ACC112 (cell line): ENCODE results near the gene SORBS2.
A peak's percentile ranks its signal among the peaks of the same experiment; 100 is the strongest.

Experiments
- H2AFZ ChIP-seq: fragments of 200-600 bp; sonication (generic); one replicate; pipeline ENCODE4 v1.6.0; 2017; ENCODE audit warnings: antibody characterized with exemption, low read length; ENCODE audit not compliant: unreplicated experiment
- H3K27ac ChIP-seq: fragments of 200-600 bp; sonication (generic); 2 replicates; pipeline ENCODE4 v1.5.1; 2014; ENCODE audit warnings: low read depth, mild to moderate bottlenecking, antibody characterized with exemption, low read length, moderate library complexity
- H3K27me3 ChIP-seq: fragments of 200-600 bp; sonication (generic); 2 replicates; pipeline ENCODE4 v1.6.1; 2014; ENCODE audit warnings: mild to moderate bottlenecking, antibody characterized with exemption, low read length, moderate library complexity, mixed read lengths; ENCODE audit not compliant: insufficient read depth
- H3K36me3 ChIP-seq: fragments of 200-600 bp; sonication (generic); 2 replicates; pipeline ENCODE4 v1.6.1; 2016; ENCODE audit warnings: mild to moderate bottlenecking, antibody characterized with exemption, low read length, moderate library complexity, mixed read lengths; ENCODE audit not compliant: insufficient read depth
- H3K4me1 ChIP-seq: fragments of 200-600 bp; sonication (generic); one replicate; pipeline ENCODE4 v1.6.1; 2016; ENCODE audit warnings: low read length, mixed read lengths; ENCODE audit not compliant: insufficient read depth, unreplicated experiment, control insufficient read depth
- H3K4me3 ChIP-seq: fragments of 200-600 bp; sonication (generic); 2 replicates; pipeline ENCODE4 v1.5.1; 2014; ENCODE audit warnings: mild to moderate bottlenecking, low read depth, low read length
- H3K79me2 ChIP-seq: fragments of 200-600 bp; sonication (generic); one replicate; pipeline ENCODE4 v1.6.0; 2016; ENCODE audit warnings: low read length; ENCODE audit not compliant: control insufficient read depth, unreplicated experiment, insufficient read depth

SORBS2 gene

GRCh38 chr4:185819144-185819543 lies 7.2 kb upstream of the SORBS2 start:
- Histone ChIP-seq H3K4me1 (no peaks in the 10 kb centered on the region), H3K79me2 (no peaks in the 10 kb centered on the region), H2AFZ (no peak overlapping the region), H3K27me3 (no peaks in the 10 kb centered on the region), H3K4me3 (no peak overlapping the region), H3K27ac (no peak overlapping the region), H3K36me3 (no peaks in the 10 kb centered on the region)

GRCh38 chr4:185817403-185817818 lies 5.4 kb upstream of the SORBS2 start:
- no peaks in the 10 kb centered on the region for H3K27me3 ChIP-seq
- H2AFZ ChIP-seq: no peak overlapping the region
- H3K4me3 ChIP-seq: no peak overlapping the region
- H3K4me1 ChIP-seq: no peaks in the 10 kb centered on the region
- H3K36me3 ChIP-seq: no peaks in the 10 kb centered on the region
- no peak overlapping the region for H3K27ac ChIP-seq
- no peaks in the 10 kb centered on the region for H3K79me2 ChIP-seq

- Histone ChIP-seq H2AFZ (no peak overlapping the region), H3K4me3 (no peak overlapping the region), H3K27ac (no peak overlapping the region), H3K27me3 (no peaks in the 10 kb centered on the region), H3K79me2 (no peaks in the 10 kb centered on the region), H3K36me3 (no peaks in the 10 kb centered on the region), H3K4me1 (peaks cover 5% of the 10 kb centered on the region)
These were observed 1.1 kb upstream of the SORBS2 start for GRCh38 chr4:185813133-185813532.

GRCh38 chr4:185810746-185811508 lies 1.1 kb downstream of the SORBS2 start:
- H3K4me1 ChIP-seq: peaks cover 5% of the 10 kb centered on the region
- H3K4me3 ChIP-seq: peak overlapping the region; percentile 70
- H3K36me3 ChIP-seq: no peaks in the 10 kb centered on the region
- no peaks in the 10 kb centered on the region for H3K27me3 ChIP-seq
- H3K79me2 ChIP-seq: no peaks in the 10 kb centered on the region
- H3K27ac ChIP-seq: no peak overlapping the region
- peak overlapping the region; percentile 94 for H2AFZ ChIP-seq

- Histone ChIP-seq H3K79me2 (no peaks in the 10 kb centered on the region), H2AFZ (no peak overlapping the region), H3K4me1 (peaks cover 5% of the 10 kb centered on the region)
These were observed 2.4 kb downstream of the SORBS2 start for GRCh38 chr4:185809533-185810071.

GRCh38 chr4:185809121-185809520 lies 2.9 kb downstream of the SORBS2 start:
- H3K27ac ChIP-seq: no peak overlapping the region
- H2AFZ ChIP-seq: no peak overlapping the region
- H3K4me3 ChIP-seq: no peak overlapping the region
- no peaks in the 10 kb centered on the region for H3K36me3 ChIP-seq
- H3K4me1 ChIP-seq: peaks cover 5% of the 10 kb centered on the region
- H3K79me2 ChIP-seq: no peaks in the 10 kb centered on the region
- no peaks in the 10 kb centered on the region for H3K27me3 ChIP-seq

More at GRCh38 chr4:185809533-185810071, 2.4 kb downstream of the SORBS2 start:
- Histone ChIP-seq H3K4me3 (no peak overlapping the region), H3K36me3 (no peaks in the 10 kb centered on the region), H3K27ac (no peak overlapping the region), H3K27me3 (no peaks in the 10 kb centered on the region)

- H3K4me1 ChIP-seq: no peaks in the 10 kb centered on the region
- no peaks in the 10 kb centered on the region for H3K36me3 ChIP-seq
- no peak overlapping the region for H3K27ac ChIP-seq
- H3K79me2 ChIP-seq: no peaks in the 10 kb centered on the region
- no peaks in the 10 kb centered on the region for H3K27me3 ChIP-seq
- H3K4me3 ChIP-seq: no peak overlapping the region
- H2AFZ ChIP-seq: no peak overlapping the region
These were observed 6.0 kb downstream of the SORBS2 start for GRCh38 chr4:185805979-185806378.

- Histone ChIP-seq H2AFZ (no peak overlapping the region), H3K27me3 (no peaks in the 10 kb centered on the region), H3K4me1 (no peaks in the 10 kb centered on the region), H3K4me3 (no peak overlapping the region), H3K79me2 (no peaks in the 10 kb centered on the region), H3K27ac (no peak overlapping the region), H3K36me3 (no peaks in the 10 kb centered on the region)
These were observed 6.7 kb downstream of the SORBS2 start for GRCh38 chr4:185805262-185805802.

GRCh38 chr4:185803022-185803421 lies 9.0 kb downstream of the SORBS2 start:
- no peaks in the 10 kb centered on the region for H3K27me3 ChIP-seq
- no peak overlapping the region for H3K27ac ChIP-seq
- no peaks in the 10 kb centered on the region for H3K36me3 ChIP-seq
- H2AFZ ChIP-seq: no peak overlapping the region
- H3K4me3 ChIP-seq: no peak overlapping the region
- no peaks in the 10 kb centered on the region for H3K79me2 ChIP-seq
- H3K4me1 ChIP-seq: no peaks in the 10 kb centered on the region

GRCh38 chr4:185801471-185801870 lies 10.5 kb downstream of the SORBS2 start:
- no peak overlapping the region for H3K4me3 ChIP-seq
- H3K27ac ChIP-seq: no peak overlapping the region
- no peaks in the 10 kb centered on the region for H3K79me2 ChIP-seq
- no peak overlapping the region for H2AFZ ChIP-seq
- H3K4me1 ChIP-seq: no peaks in the 10 kb centered on the region
- H3K36me3 ChIP-seq: no peaks in the 10 kb centered on the region
- H3K27me3 ChIP-seq: no peaks in the 10 kb centered on the region
